Spleen (tissue), 11 donors: Measurements from ENCODE around the gene TOM1L2. TPM values are rescaled to one million over a fixed set of nuclear protein-coding genes. Genes with fewer than 3 reads are reported as not detected.

Experiments used
- DNase-seq: peaks from one replicate; pipeline ENCODE4 v3.0.0-alpha.2; 2020
- H3K27ac ChIP-seq, 8 donors: fragments of 200-600 bp; sonication (generic) in 7 of 8; 1 replicate in 4 of 8; 2 replicates in 4 of 8; pipeline versions ENCODE4 v1.5.0 to v1.8.0; 2016 to 2021; ENCODE audit warnings: inconsistent platforms in 4 of 8, mild to moderate bottlenecking in 4 of 8, moderate library complexity in 1 of 8
- H3K27me3 ChIP-seq, 7 donors: fragments of 200-600 bp; sonication (generic) in 6 of 7; replicated peaks in 1 of 7; 1 replicate in 4 of 7; 2 replicates in 3 of 7; pipeline versions ENCODE4 v1.5.0 to v1.8.0; 2016 to 2021; ENCODE audit warnings: inconsistent platforms in 3 of 7, mild to moderate bottlenecking in 1 of 7
- H3K36me3 ChIP-seq, 6 donors: fragments of 200-600 bp; sonication (generic) in 5 of 6; 1 replicate in 4 of 6; 2 replicates in 2 of 6; pipeline versions ENCODE4 v1.5.0 to v1.8.0; 2016 to 2021; ENCODE audit warnings: inconsistent platforms in 2 of 6
- H3K4me1 ChIP-seq, 6 donors: fragments of 200-600 bp; sonication (generic) in 5 of 6; 1 replicate in 3 of 6; 2 replicates in 3 of 6; pipeline versions ENCODE4 v1.5.0 to v1.8.0; 2016 to 2021; ENCODE audit warnings: inconsistent platforms in 3 of 6
- H3K4me3 ChIP-seq, 8 donors: fragments of 200-600 bp; sonication (generic) in 7 of 8; 1 replicate in 4 of 8; 2 replicates in 4 of 8; pipeline versions ENCODE4 v1.5.0 to v1.8.0; 2016 to 2021; ENCODE audit warnings: inconsistent platforms in 4 of 8, mild to moderate bottlenecking in 4 of 8, moderate library complexity in 2 of 8
- H3K9me3 ChIP-seq, 8 donors: fragments of 200-600 bp; sonication (generic) in 7 of 8; 1 replicate in 4 of 8; 2 replicates in 4 of 8; pipeline versions ENCODE4 v1.5.0 to v1.8.0; 2016 to 2021; ENCODE audit warnings: inconsistent platforms in 4 of 8
- POLR2A ChIP-seq, 3 donors: fragments of 450-650 bp; IDR thresholded peaks; one replicate each; pipeline ENCODE4 v1.5.1; 2017; ENCODE audit warnings: antibody characterized with exemption in 3 of 3, mild to moderate bottlenecking in 1 of 3
- POLR2AphosphoS5 ChIP-seq, 3 donors: sonication (generic); formaldehyde crosslinking; IDR thresholded peaks; one replicate each; pipeline ENCODE4 v1.5.1; 2017; ENCODE audit warnings: antibody characterized with exemption in 3 of 3
- WGBS, 5 donors: extraction: QIAGEN DNeasy Blood & Tissue Kit in 3 of 5; methylation state at CpG; one replicate each; pipeline versions ENCODE4 v1.1.5 to v1.1.7; 2013 to 2018; 5-methylcytosine and 5-hydroxymethylcytosine counted together
- intact Hi-C: fragments of 100-400 bp; cut with DNase I; formaldehyde crosslinking; loops from one replicate; pipeline ENCODE4 v1.15.0; 2023; ENCODE audit warnings: low total_unique reads
- polyA plus RNA-seq, 3 donors: library from polyadenylated mRNA; stranded (reverse); fragments of 200-250 nt; gene quantifications; one replicate each; pipeline ENCODE4 v1.2.1, GENCODE V29; 2013
- total RNA-seq, 7 donors: library from RNA; depleted of rRNA in 3 of 7; stranded (reverse); fragments of >200 nt in 3 of 7; fragmentation: NEBNext Ultra II Directional in 4 of 7; extraction: Animal tissue kit (Norgen Biotek cat#: 25700) in 4 of 7; gene quantifications; one replicate each; pipeline versions ENCODE4 v1.1.0 to v1.2.1, GENCODE V29; 2016 to 2021
- TF ChIP-seq, protein P1 (sequence below), 11 experiments: fragments of 200-600 bp in 7 of 11; fragments of 450-650 bp in 4 of 11; sonication (generic) in 4 of 11; IDR thresholded peaks in 8 of 11; conservative IDR thresholded peaks in 3 of 11; 1 replicate in 7 of 11; 2 replicates in 4 of 11; pipeline versions ENCODE4 v1.4.0 to v1.8.0; 2016 to 2021; ENCODE audit warnings: antibody characterized with exemption in 11 of 11, inconsistent platforms in 4 of 11, mild to moderate bottlenecking in 1 of 11
- donor health status: healthy with polysubstance abuse.
- donor health status: DM: no; HTN: no; CAD: no; lungs with moderate emphysema.
- donor health status: DM: no; HTN: no; CAD: no.
- donor health status: Bipolar disorder and iron deficiency.
- donor health status: healthy.
- donor health status: DM: no; HTN: no; CAD: no.
- donor health status: DM: yes; HTN: yes; CAD: no.

TOM1L2 gene
- total and polyA plus RNA-seq, 10 donors, result 5.3 to 82.6 (median 53.6) TPM

DNA sequence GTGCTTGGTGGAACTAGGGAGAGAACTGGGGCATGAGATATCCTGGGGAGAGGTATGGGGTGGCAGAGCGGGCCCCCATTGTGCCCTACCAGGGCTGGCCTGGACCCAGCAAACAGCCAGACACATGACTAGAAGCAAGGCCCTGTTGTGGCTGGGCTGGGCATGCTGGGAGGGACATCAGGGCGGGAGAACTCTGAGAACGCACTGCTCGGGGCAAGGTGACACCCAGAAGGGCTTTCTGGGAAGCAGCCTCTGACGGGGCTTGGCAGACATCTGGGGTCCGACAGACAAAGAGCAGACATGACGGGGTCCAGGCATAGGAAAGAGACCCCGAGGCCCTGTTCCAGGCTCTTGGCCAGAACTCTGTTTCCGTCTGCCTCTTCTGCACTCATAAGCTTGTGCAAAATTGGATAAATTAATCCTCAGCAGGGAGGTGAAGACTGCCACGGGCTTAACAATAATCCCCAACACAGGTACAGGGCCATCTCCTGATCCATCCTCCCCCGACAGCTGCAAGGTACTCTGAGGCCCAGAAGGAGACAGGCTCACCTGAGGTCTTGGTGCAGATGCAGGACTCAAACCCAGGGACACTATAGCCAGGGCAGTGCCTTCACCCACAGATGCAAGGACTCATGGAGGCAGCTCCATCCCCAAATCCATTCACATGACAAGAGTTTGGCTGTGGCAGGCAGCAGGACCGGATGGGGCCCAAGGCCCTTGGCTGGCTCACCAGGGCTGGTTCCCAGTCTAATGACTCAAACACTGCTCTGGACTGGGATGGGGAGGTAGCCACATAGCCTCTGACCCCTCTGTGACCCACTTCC is 140.8 kb downstream of the TOM1L2 start:
- Histone ChIP-seq H3K4me3 (no peak overlapping the region), H3K4me1 (peaks cover 21 to 93% (median 52%) of the 10 kb centered on the region in 6 donors), H3K27me3 (no peaks in the 10 kb centered on the region), H3K9me3 (no peaks in the 10 kb centered on the region), H3K27ac (no peak overlapping the region), H3K36me3 (peaks cover 0 to 30% (median 2%) of the 10 kb centered on the region in 6 donors)
- whole genome bisulfite sequencing, 5 donors, result 77 to 91% (median 89%) methylated on average over 10 to 12 of the region's 12 CpGs
- intact Hi-C loops, result no loop called here
- no peak for DNase-seq
- TF ChIP-seq, protein P1, sequence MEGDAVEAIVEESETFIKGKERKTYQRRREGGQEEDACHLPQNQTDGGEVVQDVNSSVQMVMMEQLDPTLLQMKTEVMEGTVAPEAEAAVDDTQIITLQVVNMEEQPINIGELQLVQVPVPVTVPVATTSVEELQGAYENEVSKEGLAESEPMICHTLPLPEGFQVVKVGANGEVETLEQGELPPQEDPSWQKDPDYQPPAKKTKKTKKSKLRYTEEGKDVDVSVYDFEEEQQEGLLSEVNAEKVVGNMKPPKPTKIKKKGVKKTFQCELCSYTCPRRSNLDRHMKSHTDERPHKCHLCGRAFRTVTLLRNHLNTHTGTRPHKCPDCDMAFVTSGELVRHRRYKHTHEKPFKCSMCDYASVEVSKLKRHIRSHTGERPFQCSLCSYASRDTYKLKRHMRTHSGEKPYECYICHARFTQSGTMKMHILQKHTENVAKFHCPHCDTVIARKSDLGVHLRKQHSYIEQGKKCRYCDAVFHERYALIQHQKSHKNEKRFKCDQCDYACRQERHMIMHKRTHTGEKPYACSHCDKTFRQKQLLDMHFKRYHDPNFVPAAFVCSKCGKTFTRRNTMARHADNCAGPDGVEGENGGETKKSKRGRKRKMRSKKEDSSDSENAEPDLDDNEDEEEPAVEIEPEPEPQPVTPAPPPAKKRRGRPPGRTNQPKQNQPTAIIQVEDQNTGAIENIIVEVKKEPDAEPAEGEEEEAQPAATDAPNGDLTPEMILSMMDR (IDR thresholded peaks at IDR 0.05 in 8 of 11, conservative IDR thresholded peaks at IDR 0.05 in 3 of 11), result no peak
- no peak for TF ChIP-seq POLR2AphosphoS5 (IDR thresholded peaks at IDR 0.05)
- no peak for TF ChIP-seq POLR2A (IDR thresholded peaks at IDR 0.05)

DNA sequence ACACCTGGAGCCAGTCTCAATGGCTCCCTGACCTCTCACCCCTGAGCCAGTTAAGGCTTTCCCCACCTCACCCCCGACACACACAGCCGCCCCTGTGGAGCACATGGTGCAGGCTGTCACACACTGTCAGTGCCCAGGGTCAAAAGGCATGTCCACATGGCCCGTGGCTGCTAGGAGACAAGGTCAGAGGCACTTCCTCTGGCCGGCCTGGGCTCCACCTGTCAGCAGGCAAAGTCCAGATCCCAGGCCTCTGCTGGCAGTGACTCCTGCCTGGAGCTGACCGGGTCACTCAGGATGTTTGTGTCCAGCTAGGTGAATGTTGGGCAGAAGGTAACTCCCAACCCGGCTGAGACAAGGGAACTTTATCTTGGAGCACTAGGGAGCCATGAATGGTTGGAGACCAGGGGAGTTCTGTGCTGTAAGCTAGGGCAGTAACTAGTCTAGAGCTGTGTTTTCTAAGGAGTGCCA is 141.4 kb downstream of the TOM1L2 start:
- peaks cover 18 to 96% (median 55%) of the 10 kb centered on the region in 6 donors for H3K4me1 ChIP-seq
- peak in 2 of 3 donors; percentile 25 to 44 for TF ChIP-seq POLR2AphosphoS5 (IDR thresholded peaks at IDR 0.05)
- TF ChIP-seq, protein P1 (IDR thresholded peaks at IDR 0.05 in 8 of 11, conservative IDR thresholded peaks at IDR 0.05 in 3 of 11), result no peak
- H3K9me3 ChIP-seq, result no peaks in the 10 kb centered on the region
- intact Hi-C loops, result no loop called here
- no peak for DNase-seq
- peaks cover 0 to 30% (median 2%) of the 10 kb centered on the region in 6 donors for H3K36me3 ChIP-seq
- 56 to 69% (median 65%) methylated on average over 5 to 6 of the region's 6 CpGs for WGBS, 5 donors
- no peak overlapping the region for H3K4me3 ChIP-seq
- no peaks in the 10 kb centered on the region for H3K27me3 ChIP-seq
- H3K27ac ChIP-seq, result no peak overlapping the region

DNA sequence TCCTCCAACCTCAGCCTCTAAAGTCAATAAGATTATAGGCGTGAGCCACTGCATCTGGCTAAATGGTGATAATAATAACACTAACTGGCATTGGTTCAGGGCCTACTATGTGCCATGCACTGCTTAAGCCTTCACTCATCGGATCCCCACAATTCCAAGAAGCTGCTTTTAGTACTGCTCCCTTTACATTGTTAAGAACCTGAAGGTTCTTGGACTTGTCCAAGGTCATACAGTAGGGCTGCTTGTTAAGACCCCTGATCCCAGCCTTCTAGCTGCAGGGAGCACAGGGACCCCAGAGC is 142.0 kb downstream of the TOM1L2 start:
- no peak for DNase-seq
- H3K4me1 ChIP-seq, result peaks cover 13 to 96% (median 55%) of the 10 kb centered on the region in 6 donors
- H3K4me3 ChIP-seq, result no peak overlapping the region
- H3K27me3 ChIP-seq, result no peaks in the 10 kb centered on the region
- no peaks in the 10 kb centered on the region for H3K9me3 ChIP-seq
- TF ChIP-seq POLR2AphosphoS5 (IDR thresholded peaks at IDR 0.05) (no peak), POLR2A (IDR thresholded peaks at IDR 0.05) (no peak)
- TF ChIP-seq, protein P1 (IDR thresholded peaks at IDR 0.05 in 8 of 11, conservative IDR thresholded peaks at IDR 0.05 in 3 of 11), result no peak
- 94 to 100% (median 96%) methylated on average over 2 of the region's 2 CpGs for WGBS, 5 donors
- H3K36me3 ChIP-seq, result peaks cover 0 to 30% (median 2%) of the 10 kb centered on the region in 6 donors
- H3K27ac ChIP-seq, result no peak overlapping the region
- intact Hi-C loops, result no loop called here

DNA sequence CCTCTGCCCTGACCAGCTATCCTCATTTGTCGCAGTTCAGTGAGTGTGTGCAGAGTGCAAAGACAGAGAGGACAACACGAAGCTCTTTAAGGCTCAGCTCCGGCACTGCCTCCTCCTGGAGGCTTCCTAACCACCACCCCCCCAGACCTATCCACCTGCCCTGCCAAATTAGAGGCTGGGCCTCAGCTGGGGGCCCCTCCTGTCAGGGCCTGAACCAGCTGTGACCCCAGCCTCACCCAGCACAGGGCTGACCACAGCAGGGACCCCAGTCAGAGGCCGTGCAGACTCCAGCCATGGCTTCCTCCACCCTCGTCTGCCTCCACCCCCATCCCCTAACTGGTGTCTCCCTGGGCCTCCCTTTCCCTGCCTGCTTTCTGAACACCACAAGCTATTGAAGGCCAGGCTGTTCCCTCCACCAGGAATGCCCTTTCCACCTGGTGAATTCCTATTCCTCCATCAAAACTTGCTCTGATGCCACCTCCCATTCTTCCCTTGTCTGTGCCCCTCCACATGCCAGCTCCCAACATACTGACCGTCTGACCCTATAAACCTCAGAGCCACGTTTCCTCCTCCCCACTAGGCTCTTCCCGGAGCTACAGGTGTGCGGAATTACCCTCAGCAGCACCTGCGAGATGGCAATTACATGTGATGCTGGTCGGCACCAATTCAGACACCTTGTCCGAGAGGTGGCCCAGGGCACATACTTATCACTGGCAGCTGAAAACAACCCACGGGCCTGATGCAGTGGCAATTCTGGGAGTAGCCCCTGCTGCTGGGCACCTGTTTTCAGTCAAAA is 144.2 kb downstream of the TOM1L2 start:
- Histone ChIP-seq H3K4me3 (no peak overlapping the region), H3K27me3 (no peaks in the 10 kb centered on the region), H3K4me1 (peaks cover 19 to 94% (median 55%) of the 10 kb centered on the region in 6 donors), H3K27ac (no peak overlapping the region), H3K36me3 (peaks cover 0 to 30% (median 2%) of the 10 kb centered on the region in 6 donors), H3K9me3 (no peaks in the 10 kb centered on the region)
- 78 to 91% (median 87%) methylated on average over 10 to 13 of the region's 13 CpGs for WGBS, 5 donors
- TF ChIP-seq POLR2AphosphoS5 (IDR thresholded peaks at IDR 0.05), result no peak
- intact Hi-C loops, result no loop called here
- no peak for DNase-seq
